A549 (cell line): ENCODE measurements around the gene OR1L1.

Experiments used
- CTCF ChIP-seq: fragments of >200 bp; sonication (Bioruptor Twin); formaldehyde crosslinking; IDR thresholded peaks from 3 replicates; pipeline ENCODE4 v1.5.1; 2016
- JUN ChIP-seq, 2 experiments: fragments of >200 bp; sonication (Bioruptor Twin); formaldehyde crosslinking; IDR thresholded peaks; 2 replicates in 1 of 2; 3 replicates in 1 of 2; pipeline ENCODE4 v1.6.1; 2016 to 2017
- MAX ChIP-seq: IDR thresholded peaks from 2 replicates; pipeline ENCODE4 v1.6.1; 2012
- PHF8 ChIP-seq: fragments of 200-600 bp; sonication (generic); IDR thresholded peaks from 2 replicates; pipeline ENCODE4 v1.6.1; 2016; ENCODE audit warnings: low read depth, mild to moderate bottlenecking, antibody characterized with exemption, moderate library complexity, borderline replicate concordance
- POLR2A ChIP-seq: IDR thresholded peaks from 2 replicates; pipeline ENCODE4 v1.6.1; 2012; ENCODE audit warnings: mild to moderate bottlenecking, low read length

DNA sequence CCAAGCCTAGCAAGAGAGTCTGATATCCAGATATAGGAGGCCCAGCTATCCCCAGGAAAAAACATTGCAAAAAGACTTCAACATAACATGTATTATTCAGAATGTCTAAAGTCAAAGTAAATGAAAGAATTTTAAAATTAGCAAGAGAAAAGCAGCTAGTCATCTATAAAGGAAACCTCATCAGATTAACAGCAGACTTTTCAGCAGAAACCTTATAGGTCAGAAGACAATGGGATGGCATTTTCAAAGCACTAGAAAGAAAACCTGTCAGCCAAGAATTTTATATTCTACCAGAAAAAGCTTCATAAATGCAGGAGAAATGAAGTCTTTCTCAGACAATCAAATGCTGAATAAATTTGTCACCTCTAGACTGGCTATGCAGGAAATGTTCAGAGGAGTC is 23.3 kb downstream of the OR1L1 start:
- TF ChIP-seq MAX (no peak), POLR2A (no peak), CTCF (no peak), JUN (IDR thresholded peaks at IDR 0.05) (no peak), PHF8 (no peak)
